ENCODE data around the gene TBCE.
"Not testable (repeated sequence)": the region's sequence is repeated elsewhere in the genome, so short reads cannot be mapped to it uniquely, and the experiment has no call there.

The TBCE gene

GRCh38 chr1:235357485-235358373, 9.5 kb upstream of the TBCE start:
- H3K4me1 ChIP-seq (ENCODE audit: insufficient read depth, low read length), result no peaks in the 10 kb centered on the region

GRCh38 chr1:235358899-235359298, 8.3 kb upstream of the TBCE start:
- no peaks in the 10 kb centered on the region for H3K27me3 ChIP-seq (ENCODE audit: control insufficient read depth in 1 of 2, insufficient read depth in 2 of 2, low read length in 2 of 2)
- H3K36me3 ChIP-seq (ENCODE audit: insufficient read depth, low read length), result no peaks in the 10 kb centered on the region
- no peak overlapping the region for H3K27ac ChIP-seq (ENCODE audit: low read depth, low read length)
- H3K4me3 ChIP-seq (ENCODE audit: low read depth in 1 of 2, low read length in 2 of 2), result no peak overlapping the region
- no peaks in the 10 kb centered on the region for H3K4me1 ChIP-seq (ENCODE audit: insufficient read depth, low read length)
- no peak overlapping the region for H3K9ac ChIP-seq (ENCODE audit: low read length)
- H3K9me3 ChIP-seq (ENCODE audit: low read length), result no peaks in the 10 kb centered on the region

More at GRCh38 chr1:235357485-235358373, 9.5 kb upstream of the TBCE start:
- no peaks in the 10 kb centered on the region for H3K9me3 ChIP-seq (ENCODE audit: low read length)
- no peaks in the 10 kb centered on the region for H3K36me3 ChIP-seq (ENCODE audit: insufficient read depth, low read length)
- H3K27ac ChIP-seq (ENCODE audit: low read depth, low read length), result no peak overlapping the region
- no peaks in the 10 kb centered on the region for H3K27me3 ChIP-seq (ENCODE audit: control insufficient read depth in 1 of 2, insufficient read depth in 2 of 2, low read length in 2 of 2)
- H3K4me3 ChIP-seq (ENCODE audit: low read depth in 1 of 2, low read length in 2 of 2), result no peak overlapping the region
- no peak overlapping the region for H3K9ac ChIP-seq (ENCODE audit: low read length)

- not testable (repeated sequence) for H3K9me3 ChIP-seq (ENCODE audit: low read length); H3K36me3 ChIP-seq (ENCODE audit: insufficient read depth, low read length); H3K27ac ChIP-seq (ENCODE audit: low read depth, low read length); H3K9ac ChIP-seq (ENCODE audit: low read length); H3K4me3 ChIP-seq (ENCODE audit: low read depth in 1 of 2, low read length in 2 of 2); H3K27me3 ChIP-seq (ENCODE audit: control insufficient read depth in 1 of 2, insufficient read depth in 2 of 2, low read length in 2 of 2); H3K4me1 ChIP-seq (ENCODE audit: insufficient read depth, low read length)
These were observed 3.0 kb upstream of the TBCE start for GRCh38 chr1:235364189-235364588.

- Histone ChIP-seq H3K27me3 (ENCODE audit: control insufficient read depth in 1 of 2, insufficient read depth in 2 of 2, low read length in 2 of 2) (no peaks in the 10 kb centered on the region), H3K36me3 (ENCODE audit: insufficient read depth, low read length) (no peaks in the 10 kb centered on the region), H3K9me3 (ENCODE audit: low read length) (no peaks in the 10 kb centered on the region), H3K27ac (ENCODE audit: low read depth, low read length) (no peak overlapping the region), H3K4me1 (ENCODE audit: insufficient read depth, low read length) (peaks cover 4% of the 10 kb centered on the region), H3K4me3 (ENCODE audit: low read depth in 1 of 2, low read length in 2 of 2) (no peak overlapping the region), H3K9ac (ENCODE audit: low read length) (no peak overlapping the region)
These were observed 941 bp upstream of the TBCE start for GRCh38 chr1:235366286-235366685.

GRCh38 chr1:235368428-235368827, 1.2 kb downstream of the TBCE start:
- H3K27me3 ChIP-seq (ENCODE audit: control insufficient read depth in 1 of 2, insufficient read depth in 2 of 2, low read length in 2 of 2), result no peaks in the 10 kb centered on the region
- H3K27ac ChIP-seq (ENCODE audit: low read depth, low read length), result no peak overlapping the region
- H3K9me3 ChIP-seq (ENCODE audit: low read length), result no peaks in the 10 kb centered on the region
- peak overlapping the region; percentile 50 for H3K9ac ChIP-seq (ENCODE audit: low read length)
- H3K36me3 ChIP-seq (ENCODE audit: insufficient read depth, low read length), result no peaks in the 10 kb centered on the region
- H3K4me3 ChIP-seq (ENCODE audit: low read depth in 1 of 2, low read length in 2 of 2), result peak overlapping the region in 1 of 2 donors; percentile 92
- H3K4me1 ChIP-seq (ENCODE audit: insufficient read depth, low read length), result peaks cover 4% of the 10 kb centered on the region

- H3K9ac ChIP-seq (ENCODE audit: low read length), result no peak overlapping the region
- no peak overlapping the region for H3K4me3 ChIP-seq (ENCODE audit: low read depth in 1 of 2, low read length in 2 of 2)
- H3K36me3 ChIP-seq (ENCODE audit: insufficient read depth, low read length), result no peaks in the 10 kb centered on the region
- no peaks in the 10 kb centered on the region for H3K27me3 ChIP-seq (ENCODE audit: control insufficient read depth in 1 of 2, insufficient read depth in 2 of 2, low read length in 2 of 2)
- H3K9me3 ChIP-seq (ENCODE audit: low read length), result no peaks in the 10 kb centered on the region
- H3K4me1 ChIP-seq (ENCODE audit: insufficient read depth, low read length), result peaks cover 4% of the 10 kb centered on the region
- H3K27ac ChIP-seq (ENCODE audit: low read depth, low read length), result no peak overlapping the region
These were observed 2.6 kb downstream of the TBCE start for GRCh38 chr1:235369802-235370201.

GRCh38 chr1:235375919-235376605, 8.8 kb downstream of the TBCE start:
- Histone ChIP-seq H3K4me3 (ENCODE audit: low read depth in 1 of 2, low read length in 2 of 2) (no peak overlapping the region), H3K27me3 (ENCODE audit: control insufficient read depth in 1 of 2, insufficient read depth in 2 of 2, low read length in 2 of 2) (no peaks in the 10 kb centered on the region), H3K9me3 (ENCODE audit: low read length) (no peaks in the 10 kb centered on the region), H3K9ac (ENCODE audit: low read length) (no peak overlapping the region), H3K27ac (ENCODE audit: low read depth, low read length) (no peak overlapping the region), H3K36me3 (ENCODE audit: insufficient read depth, low read length) (peaks cover 4% of the 10 kb centered on the region), H3K4me1 (ENCODE audit: insufficient read depth, low read length) (no peaks in the 10 kb centered on the region)

- not testable (repeated sequence) for H3K4me1 ChIP-seq (ENCODE audit: insufficient read depth, low read length); H3K27me3 ChIP-seq (ENCODE audit: control insufficient read depth in 1 of 2, insufficient read depth in 2 of 2, low read length in 2 of 2); H3K27ac ChIP-seq (ENCODE audit: low read depth, low read length); H3K9me3 ChIP-seq (ENCODE audit: low read length); H3K36me3 ChIP-seq (ENCODE audit: insufficient read depth, low read length); H3K9ac ChIP-seq (ENCODE audit: low read length); H3K4me3 ChIP-seq (ENCODE audit: low read depth in 1 of 2, low read length in 2 of 2)
These were observed 11.0 kb downstream of the TBCE start for GRCh38 chr1:235378134-235378735.

GRCh38 chr1:235381955-235382739, 14.9 kb downstream of the TBCE start:
- not testable (repeated sequence) for H3K36me3 ChIP-seq (ENCODE audit: insufficient read depth, low read length); H3K27ac ChIP-seq (ENCODE audit: low read depth, low read length); H3K4me3 ChIP-seq (ENCODE audit: low read depth in 1 of 2, low read length in 2 of 2); H3K27me3 ChIP-seq (ENCODE audit: control insufficient read depth in 1 of 2, insufficient read depth in 2 of 2, low read length in 2 of 2); H3K4me1 ChIP-seq (ENCODE audit: insufficient read depth, low read length); H3K9me3 ChIP-seq (ENCODE audit: low read length); H3K9ac ChIP-seq (ENCODE audit: low read length)

- H3K27me3 ChIP-seq (ENCODE audit: control insufficient read depth in 1 of 2, insufficient read depth in 2 of 2, low read length in 2 of 2); H3K27ac ChIP-seq (ENCODE audit: low read depth, low read length); H3K4me1 ChIP-seq (ENCODE audit: insufficient read depth, low read length); H3K9me3 ChIP-seq (ENCODE audit: low read length); H3K4me3 ChIP-seq (ENCODE audit: low read depth in 1 of 2, low read length in 2 of 2); H3K36me3 ChIP-seq (ENCODE audit: insufficient read depth, low read length); H3K9ac ChIP-seq (ENCODE audit: low read length): not testable (repeated sequence)
These were observed 18.4 kb downstream of the TBCE start for GRCh38 chr1:235385633-235386032.

- H3K9ac ChIP-seq (ENCODE audit: low read length), result no peak overlapping the region
- no peak overlapping the region for H3K27ac ChIP-seq (ENCODE audit: low read depth, low read length)
- H3K27me3 ChIP-seq (ENCODE audit: control insufficient read depth in 1 of 2, insufficient read depth in 2 of 2, low read length in 2 of 2), result no peaks in the 10 kb centered on the region
- H3K36me3 ChIP-seq (ENCODE audit: insufficient read depth, low read length), result no peaks in the 10 kb centered on the region
- H3K4me1 ChIP-seq (ENCODE audit: insufficient read depth, low read length), result no peaks in the 10 kb centered on the region
- H3K9me3 ChIP-seq (ENCODE audit: low read length), result no peaks in the 10 kb centered on the region
- H3K4me3 ChIP-seq (ENCODE audit: low read depth in 1 of 2, low read length in 2 of 2), result no peak overlapping the region
These were observed 24.6 kb downstream of the TBCE start for GRCh38 chr1:235391874-235392273.

Measured in muscle layer of colon (tissue), 2 donors.